Measurements from ENCODE around the gene STX8. TPM values are rescaled to one million over a fixed set of nuclear protein-coding genes. Genes with fewer than 3 reads are reported as not detected.
"Not testable (repeated sequence)": the region's sequence is repeated elsewhere in the genome, so short reads cannot be mapped to it uniquely, and the experiment has no call there.

The STX8 gene
- total and polyA plus RNA-seq, 12 donors: 53.3 to 80.1 (median 63.9) TPM

DNA sequence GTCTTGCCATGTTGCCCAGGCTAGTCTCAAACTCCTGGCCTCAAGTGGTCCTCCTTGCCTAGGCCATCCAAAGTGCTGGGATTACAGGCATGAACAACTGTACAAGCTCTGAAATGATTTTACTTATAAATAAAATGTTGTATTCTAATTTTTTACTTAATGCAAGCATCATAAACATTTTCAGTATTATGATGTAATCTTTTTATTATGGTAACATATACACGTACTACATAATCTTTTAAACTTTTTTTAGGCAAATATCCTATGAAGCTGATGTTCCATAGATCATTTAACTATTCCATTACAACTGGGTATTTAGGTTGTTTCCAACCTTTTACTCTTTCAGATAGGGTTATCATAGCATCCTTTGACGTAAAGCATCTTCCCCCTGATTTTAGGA lies 35.9 kb upstream of the STX8 start:
- Histone ChIP-seq H3K4me1 (no peaks in the 10 kb centered on the region), H3K27me3 (peaks cover 0 to 14% (median 0%) of the 10 kb centered on the region in 7 donors), H3K4me3 (no peak overlapping the region), H3K36me3 (no peaks in the 10 kb centered on the region), H3K9me3 (peaks cover 0 to 7% (median 0%) of the 10 kb centered on the region in 11 donors), H3K27ac (no peak overlapping the region)
- 75% methylated on average over 2 of the region's 2 CpGs for WGBS, 2 donors
- DNase-seq (no peak), ATAC-seq (no peak)
- TF ChIP-seq, protein P1, sequence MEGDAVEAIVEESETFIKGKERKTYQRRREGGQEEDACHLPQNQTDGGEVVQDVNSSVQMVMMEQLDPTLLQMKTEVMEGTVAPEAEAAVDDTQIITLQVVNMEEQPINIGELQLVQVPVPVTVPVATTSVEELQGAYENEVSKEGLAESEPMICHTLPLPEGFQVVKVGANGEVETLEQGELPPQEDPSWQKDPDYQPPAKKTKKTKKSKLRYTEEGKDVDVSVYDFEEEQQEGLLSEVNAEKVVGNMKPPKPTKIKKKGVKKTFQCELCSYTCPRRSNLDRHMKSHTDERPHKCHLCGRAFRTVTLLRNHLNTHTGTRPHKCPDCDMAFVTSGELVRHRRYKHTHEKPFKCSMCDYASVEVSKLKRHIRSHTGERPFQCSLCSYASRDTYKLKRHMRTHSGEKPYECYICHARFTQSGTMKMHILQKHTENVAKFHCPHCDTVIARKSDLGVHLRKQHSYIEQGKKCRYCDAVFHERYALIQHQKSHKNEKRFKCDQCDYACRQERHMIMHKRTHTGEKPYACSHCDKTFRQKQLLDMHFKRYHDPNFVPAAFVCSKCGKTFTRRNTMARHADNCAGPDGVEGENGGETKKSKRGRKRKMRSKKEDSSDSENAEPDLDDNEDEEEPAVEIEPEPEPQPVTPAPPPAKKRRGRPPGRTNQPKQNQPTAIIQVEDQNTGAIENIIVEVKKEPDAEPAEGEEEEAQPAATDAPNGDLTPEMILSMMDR (IDR thresholded peaks at IDR 0.05): no peak
- intact Hi-C loops (cut with DNase I): no loop called here

DNA sequence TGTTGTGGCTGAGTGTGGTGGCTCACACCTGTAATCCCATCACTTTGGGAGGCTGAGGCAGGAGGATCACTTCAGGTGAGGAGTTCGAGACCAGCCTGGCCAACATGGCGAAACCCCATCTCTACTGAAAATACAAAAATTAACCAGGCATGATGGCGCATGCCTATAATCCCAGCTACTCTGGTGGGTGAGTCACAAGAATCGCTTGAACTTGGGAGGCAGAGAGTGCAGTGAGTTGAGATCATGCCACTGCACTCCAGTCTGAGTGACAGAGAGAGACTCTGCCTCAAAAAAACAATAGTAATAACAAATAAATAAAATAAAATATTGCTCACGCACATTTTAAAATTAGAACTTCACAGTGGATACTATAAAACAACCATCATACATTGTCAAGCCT lies 31.4 kb upstream of the STX8 start:
- H3K4me1 ChIP-seq; ATAC-seq; DNase-seq; H3K4me3 ChIP-seq; H3K27ac ChIP-seq; H3K27me3 ChIP-seq; H3K9me3 ChIP-seq; intact Hi-C loops (cut with DNase I); H3K36me3 ChIP-seq: not testable (repeated sequence)
- WGBS, 2 donors: 74 to 76% methylated on average over 5 of the region's 5 CpGs

DNA sequence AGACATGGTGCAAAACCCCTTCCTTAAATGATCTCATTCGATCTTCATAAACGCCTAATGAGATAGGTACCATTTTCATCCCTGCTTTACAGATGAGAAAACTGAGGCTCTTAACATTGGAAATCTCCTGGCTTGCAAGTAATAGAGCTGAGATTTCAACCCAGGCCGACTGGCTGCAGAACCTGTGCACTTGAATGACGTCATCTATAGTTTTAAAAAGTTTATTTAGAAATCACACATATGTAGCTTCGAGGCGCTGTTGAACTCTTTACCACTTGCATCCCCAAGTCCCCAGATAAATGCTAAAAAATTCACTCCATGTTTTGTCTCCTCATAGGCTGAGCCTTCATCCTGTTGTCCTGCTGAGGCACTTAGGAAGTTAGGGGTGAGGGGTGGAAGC lies 30.8 kb upstream of the STX8 start:
- 89 to 91% methylated on average over 6 of the region's 6 CpGs for WGBS, 2 donors
- H3K4me3 ChIP-seq: no peak overlapping the region
- H3K27me3 ChIP-seq: no peaks in the 10 kb centered on the region
- no peaks in the 10 kb centered on the region for H3K4me1 ChIP-seq
- H3K36me3 ChIP-seq: no peaks in the 10 kb centered on the region
- no peaks in the 10 kb centered on the region for H3K9me3 ChIP-seq
- ATAC-seq: no peak
- TF ChIP-seq, protein P1 (IDR thresholded peaks at IDR 0.05): no peak
- no peak for DNase-seq
- no peak overlapping the region for H3K27ac ChIP-seq
- intact Hi-C loops (cut with DNase I): no loop called here

DNA sequence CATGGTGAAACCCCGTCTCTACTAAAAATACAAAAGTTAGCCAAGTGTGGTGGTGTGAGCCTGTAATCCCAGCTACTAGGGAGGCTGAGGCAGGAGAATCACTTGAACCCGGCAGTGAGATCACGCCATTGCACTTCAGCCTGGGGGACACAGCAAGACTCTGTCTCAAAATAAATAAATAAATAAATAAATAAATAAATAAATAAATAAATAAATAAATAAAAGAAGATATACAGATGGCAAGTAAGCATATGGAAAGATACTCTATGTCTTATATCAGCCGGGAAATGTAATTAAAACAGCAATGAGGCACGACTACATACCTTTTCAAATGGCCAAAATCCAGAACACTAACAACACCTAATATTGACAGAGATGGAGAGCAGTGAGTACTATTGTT lies 29.0 kb upstream of the STX8 start:
- H3K36me3 ChIP-seq; intact Hi-C loops (cut with DNase I); H3K27me3 ChIP-seq; DNase-seq; H3K4me3 ChIP-seq; ATAC-seq; H3K4me1 ChIP-seq; H3K9me3 ChIP-seq; H3K27ac ChIP-seq: not testable (repeated sequence)
- WGBS, 2 donors: 88 to 89% methylated on average over 5 of the region's 5 CpGs

DNA sequence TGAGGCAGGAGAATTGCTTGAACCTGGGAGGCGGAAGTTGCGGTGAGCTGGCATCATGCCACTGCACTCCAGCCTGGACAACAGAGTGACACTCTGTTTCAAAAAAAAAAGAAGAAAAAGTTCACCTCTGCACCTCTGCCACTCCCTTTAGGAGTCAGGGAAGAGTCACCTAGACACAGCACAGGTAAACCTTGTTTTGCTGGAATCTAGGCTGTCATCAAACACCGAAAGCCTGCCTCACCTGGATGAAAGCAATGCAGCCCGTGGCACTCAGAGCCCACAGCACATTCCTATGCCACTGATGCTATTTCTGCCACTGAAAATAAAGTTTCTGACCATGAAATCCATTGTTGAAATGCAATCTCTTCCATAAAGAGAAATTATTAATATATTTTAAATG lies 23.0 kb upstream of the STX8 start:
- Histone ChIP-seq H3K4me1 (no peaks in the 10 kb centered on the region), H3K4me3 (no peak overlapping the region), H3K27me3 (peaks cover 0 to 10% (median 0%) of the 10 kb centered on the region in 7 donors), H3K27ac (no peak overlapping the region), H3K9me3 (no peaks in the 10 kb centered on the region), H3K36me3 (no peaks in the 10 kb centered on the region)
- intact Hi-C loops (cut with DNase I): no loop called here
- WGBS, 2 donors: 85 to 94% methylated on average over 4 of the region's 4 CpGs
- ATAC-seq (no peak), DNase-seq (no peak)
- TF ChIP-seq, protein P1 (IDR thresholded peaks at IDR 0.05): no peak

DNA sequence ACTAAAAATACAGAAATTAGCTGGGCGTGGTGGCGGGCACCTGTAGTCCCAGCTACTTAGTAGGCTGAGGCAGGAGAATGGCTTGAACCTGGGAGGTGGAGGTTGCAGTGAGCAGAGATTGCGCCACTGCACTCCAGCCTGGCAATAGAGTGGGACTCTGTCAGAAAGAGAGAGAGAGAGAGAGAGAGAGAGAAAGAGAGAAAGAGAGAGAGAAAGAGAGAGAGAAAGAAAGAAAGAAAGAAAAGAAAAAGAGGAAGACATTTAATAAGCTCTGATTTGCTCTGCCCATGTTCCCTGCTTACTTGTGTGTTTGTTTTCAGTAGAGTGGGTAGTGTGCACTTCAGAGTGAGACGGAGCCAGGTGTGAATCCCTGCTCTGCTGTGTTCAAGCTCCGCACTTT lies 22.0 kb upstream of the STX8 start:
- intact Hi-C loops (cut with DNase I); H3K27ac ChIP-seq; H3K4me1 ChIP-seq; H3K9me3 ChIP-seq; DNase-seq; ATAC-seq; H3K36me3 ChIP-seq; H3K4me3 ChIP-seq: not testable (repeated sequence)
- 88 to 89% methylated on average over 5 of the region's 5 CpGs for WGBS, 2 donors
- H3K27me3 ChIP-seq: peaks cover 0 to 10% (median 0%) of the 10 kb centered on the region in 7 donors
